Measurements from ENCODE around the gene WDR90. TPM values are rescaled to one million over a fixed set of nuclear protein-coding genes. Genes with fewer than 3 reads are reported as not detected.

Gene WDR90
- total and polyA plus RNA-seq, 10 of the 15 experiments (the other 5 are each of a cell fraction or from before 2014, with no cell fraction given): 2.0 to 65.0 (median 16.7) TPM

DNA sequence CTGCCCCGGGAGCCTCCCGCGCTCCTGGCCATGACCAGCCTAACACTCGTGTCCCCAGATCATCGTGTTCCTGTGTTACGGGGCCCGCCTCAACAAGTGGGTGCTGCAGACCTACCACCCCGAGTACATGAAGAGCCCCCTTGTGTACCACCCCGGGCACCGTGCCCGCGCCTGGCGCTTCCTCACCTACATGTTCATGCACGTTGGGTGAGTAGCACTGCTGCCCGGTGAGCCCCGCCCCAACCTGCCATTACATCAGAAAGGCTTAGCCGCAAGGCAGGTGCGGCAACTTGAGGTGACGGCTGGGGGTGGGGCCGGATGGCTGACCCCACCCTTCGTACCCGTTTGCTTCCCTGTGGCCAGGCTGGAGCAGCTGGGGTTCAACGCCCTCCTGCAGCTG lies 27.7 kb downstream of the WDR90 start:
- ATAC-seq (no peak), FAIRE-seq (no peak), DNase-seq (ENCODE audit: low read depth, low spot score) (no peak)
- Histone ChIP-seq H3K4me1 (ENCODE audit: control insufficient read depth, insufficient read depth, low read length) (peaks cover 7% of the 10 kb centered on the region), H3K9ac (ENCODE audit: control insufficient read depth, insufficient read depth, low read length) (no peak overlapping the region), H3K79me2 (ENCODE audit: control insufficient read depth, insufficient read depth, low read length) (peaks cover 14% of the 10 kb centered on the region), H4K20me1 (ENCODE audit: control insufficient read depth, insufficient read depth) (peaks cover 6% of the 10 kb centered on the region; the same call in 1 of the 2 replicates), H3K27me3 (replicated peaks in 1 of 2; ENCODE audit: control insufficient read depth in 2 of 2, insufficient read depth in 2 of 2, low read length in 1 of 2) (no peaks in the 10 kb centered on the region), H3K4me2 (ENCODE audit: control insufficient read depth, insufficient read depth) (no peak overlapping the region), H3K27ac (ENCODE audit: control insufficient read depth, insufficient read depth) (no peak overlapping the region), H3K9me3 (replicated peaks; ENCODE audit: control insufficient read depth, insufficient read depth, low read length) (no peaks in the 10 kb centered on the region), H3K4me3 (no peak overlapping the region), H2AFZ (ENCODE audit: control insufficient read depth, low read depth, low read length) (no peak overlapping the region), H3K36me3 (ENCODE audit: control insufficient read depth in 2 of 2, insufficient read depth in 2 of 2, low read length in 1 of 2) (peaks cover 0 to 8% of the 10 kb centered on the region in 2 experiments; a peak in 2 of 4 replicates)
- in situ Hi-C loops (cut with MboI): no loop called here
- SMC1A ChIA-PET (ENCODE audit: uncharacterized antibody, unreplicated experiment): no interaction called here
- CTCF ChIA-PET: no interaction called here
- WGBS (ENCODE audit: insufficient coverage, insufficient replicate concordance, low lambda C conversion rate, missing lambda C conversion rate): 69% methylated on average over 23 of the region's 23 CpGs
- TF ChIP-seq CBX5 (IDR thresholded peaks at IDR 0.05; ENCODE audit: low read depth) (no peak), RAD51 (IDR thresholded peaks at IDR 0.05) (no peak), TCF7 (IDR thresholded peaks at IDR 0.05; ENCODE audit: borderline replicate concordance) (no peak), FOXK2 (IDR thresholded peaks at IDR 0.05) (no peak), HCFC1 (IDR thresholded peaks at IDR 0.05; ENCODE audit: low read length) (no peak), CREB1 (IDR thresholded peaks at IDR 0.05; ENCODE audit: low read depth) (no peak), RELA (IDR thresholded peaks at IDR 0.05; ENCODE audit: borderline replicate concordance, partially characterized antibody) (no peak), ZNF217 (IDR thresholded peaks at IDR 0.05) (no peak), SIX5 (IDR thresholded peaks at IDR 0.05; ENCODE audit: low read depth, low read length, severe bottlenecking) (no peak), PAX8 (IDR thresholded peaks at IDR 0.05) (no peak), NFIC (IDR thresholded peaks at IDR 0.05; ENCODE audit: low read depth, low read length) (no peak)
- TF ChIP-seq, protein P1, sequence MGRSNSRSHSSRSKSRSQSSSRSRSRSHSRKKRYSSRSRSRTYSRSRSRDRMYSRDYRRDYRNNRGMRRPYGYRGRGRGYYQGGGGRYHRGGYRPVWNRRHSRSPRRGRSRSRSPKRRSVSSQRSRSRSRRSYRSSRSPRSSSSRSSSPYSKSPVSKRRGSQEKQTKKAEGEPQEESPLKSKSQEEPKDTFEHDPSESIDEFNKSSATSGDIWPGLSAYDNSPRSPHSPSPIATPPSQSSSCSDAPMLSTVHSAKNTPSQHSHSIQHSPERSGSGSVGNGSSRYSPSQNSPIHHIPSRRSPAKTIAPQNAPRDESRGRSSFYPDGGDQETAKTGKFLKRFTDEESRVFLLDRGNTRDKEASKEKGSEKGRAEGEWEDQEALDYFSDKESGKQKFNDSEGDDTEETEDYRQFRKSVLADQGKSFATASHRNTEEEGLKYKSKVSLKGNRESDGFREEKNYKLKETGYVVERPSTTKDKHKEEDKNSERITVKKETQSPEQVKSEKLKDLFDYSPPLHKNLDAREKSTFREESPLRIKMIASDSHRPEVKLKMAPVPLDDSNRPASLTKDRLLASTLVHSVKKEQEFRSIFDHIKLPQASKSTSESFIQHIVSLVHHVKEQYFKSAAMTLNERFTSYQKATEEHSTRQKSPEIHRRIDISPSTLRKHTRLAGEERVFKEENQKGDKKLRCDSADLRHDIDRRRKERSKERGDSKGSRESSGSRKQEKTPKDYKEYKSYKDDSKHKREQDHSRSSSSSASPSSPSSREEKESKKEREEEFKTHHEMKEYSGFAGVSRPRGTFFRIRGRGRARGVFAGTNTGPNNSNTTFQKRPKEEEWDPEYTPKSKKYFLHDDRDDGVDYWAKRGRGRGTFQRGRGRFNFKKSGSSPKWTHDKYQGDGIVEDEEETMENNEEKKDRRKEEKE (IDR thresholded peaks at IDR 0.05): no peak
- TF ChIP-seq, protein P2, sequence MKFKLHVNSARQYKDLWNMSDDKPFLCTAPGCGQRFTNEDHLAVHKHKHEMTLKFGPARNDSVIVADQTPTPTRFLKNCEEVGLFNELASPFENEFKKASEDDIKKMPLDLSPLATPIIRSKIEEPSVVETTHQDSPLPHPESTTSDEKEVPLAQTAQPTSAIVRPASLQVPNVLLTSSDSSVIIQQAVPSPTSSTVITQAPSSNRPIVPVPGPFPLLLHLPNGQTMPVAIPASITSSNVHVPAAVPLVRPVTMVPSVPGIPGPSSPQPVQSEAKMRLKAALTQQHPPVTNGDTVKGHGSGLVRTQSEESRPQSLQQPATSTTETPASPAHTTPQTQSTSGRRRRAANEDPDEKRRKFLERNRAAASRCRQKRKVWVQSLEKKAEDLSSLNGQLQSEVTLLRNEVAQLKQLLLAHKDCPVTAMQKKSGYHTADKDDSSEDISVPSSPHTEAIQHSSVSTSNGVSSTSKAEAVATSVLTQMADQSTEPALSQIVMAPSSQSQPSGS (IDR thresholded peaks at IDR 0.05; ENCODE audit: low read length): no peak
- TF ChIP-seq, protein P3, sequence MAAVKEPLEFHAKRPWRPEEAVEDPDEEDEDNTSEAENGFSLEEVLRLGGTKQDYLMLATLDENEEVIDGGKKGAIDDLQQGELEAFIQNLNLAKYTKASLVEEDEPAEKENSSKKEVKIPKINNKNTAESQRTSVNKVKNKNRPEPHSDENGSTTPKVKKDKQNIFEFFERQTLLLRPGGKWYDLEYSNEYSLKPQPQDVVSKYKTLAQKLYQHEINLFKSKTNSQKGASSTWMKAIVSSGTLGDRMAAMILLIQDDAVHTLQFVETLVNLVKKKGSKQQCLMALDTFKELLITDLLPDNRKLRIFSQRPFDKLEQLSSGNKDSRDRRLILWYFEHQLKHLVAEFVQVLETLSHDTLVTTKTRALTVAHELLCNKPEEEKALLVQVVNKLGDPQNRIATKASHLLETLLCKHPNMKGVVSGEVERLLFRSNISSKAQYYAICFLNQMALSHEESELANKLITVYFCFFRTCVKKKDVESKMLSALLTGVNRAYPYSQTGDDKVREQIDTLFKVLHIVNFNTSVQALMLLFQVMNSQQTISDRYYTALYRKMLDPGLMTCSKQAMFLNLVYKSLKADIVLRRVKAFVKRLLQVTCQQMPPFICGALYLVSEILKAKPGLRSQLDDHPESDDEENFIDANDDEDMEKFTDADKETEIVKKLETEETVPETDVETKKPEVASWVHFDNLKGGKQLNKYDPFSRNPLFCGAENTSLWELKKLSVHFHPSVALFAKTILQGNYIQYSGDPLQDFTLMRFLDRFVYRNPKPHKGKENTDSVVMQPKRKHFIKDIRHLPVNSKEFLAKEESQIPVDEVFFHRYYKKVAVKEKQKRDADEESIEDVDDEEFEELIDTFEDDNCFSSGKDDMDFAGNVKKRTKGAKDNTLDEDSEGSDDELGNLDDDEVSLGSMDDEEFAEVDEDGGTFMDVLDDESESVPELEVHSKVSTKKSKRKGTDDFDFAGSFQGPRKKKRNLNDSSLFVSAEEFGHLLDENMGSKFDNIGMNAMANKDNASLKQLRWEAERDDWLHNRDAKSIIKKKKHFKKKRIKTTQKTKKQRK (IDR thresholded peaks at IDR 0.05; ENCODE audit: low read depth, low read length): no peak
- TF ChIP-seq, protein P4, sequence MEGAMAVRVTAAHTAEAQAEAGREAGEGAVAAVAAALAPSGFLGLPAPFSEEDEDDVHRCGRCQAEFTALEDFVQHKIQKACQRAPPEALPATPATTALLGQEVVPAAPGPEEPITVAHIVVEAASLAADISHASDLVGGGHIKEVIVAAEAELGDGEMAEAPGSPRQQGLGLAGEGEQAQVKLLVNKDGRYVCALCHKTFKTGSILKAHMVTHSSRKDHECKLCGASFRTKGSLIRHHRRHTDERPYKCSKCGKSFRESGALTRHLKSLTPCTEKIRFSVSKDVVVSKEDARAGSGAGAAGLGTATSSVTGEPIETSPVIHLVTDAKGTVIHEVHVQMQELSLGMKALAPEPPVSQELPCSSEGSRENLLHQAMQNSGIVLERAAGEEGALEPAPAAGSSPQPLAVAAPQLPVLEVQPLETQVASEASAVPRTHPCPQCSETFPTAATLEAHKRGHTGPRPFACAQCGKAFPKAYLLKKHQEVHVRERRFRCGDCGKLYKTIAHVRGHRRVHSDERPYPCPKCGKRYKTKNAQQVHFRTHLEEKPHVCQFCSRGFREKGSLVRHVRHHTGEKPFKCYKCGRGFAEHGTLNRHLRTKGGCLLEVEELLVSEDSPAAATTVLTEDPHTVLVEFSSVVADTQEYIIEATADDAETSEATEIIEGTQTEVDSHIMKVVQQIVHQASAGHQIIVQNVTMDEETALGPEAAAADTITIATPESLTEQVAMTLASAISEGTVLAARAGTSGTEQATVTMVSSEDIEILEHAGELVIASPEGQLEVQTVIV (IDR thresholded peaks at IDR 0.05; ENCODE audit: borderline replicate concordance, partially characterized antibody): no peak
- POLR2A ChIA-PET: no interaction called here
- intact Hi-C loops (cut with micrococcal nuclease; ENCODE audit: unreplicated experiment): no loop called here
- no TSS peak for BruUV-seq (replicated peaks)
- RAD21 ChIA-PET (ENCODE audit: unreplicated experiment): no interaction called here
